ENCODE results near the gene ACP3.
"Not testable (repeated sequence)": the region's sequence is repeated elsewhere in the genome, so short reads cannot be mapped to it uniquely, and the experiment has no call there.

Gene ACP3

DNA sequence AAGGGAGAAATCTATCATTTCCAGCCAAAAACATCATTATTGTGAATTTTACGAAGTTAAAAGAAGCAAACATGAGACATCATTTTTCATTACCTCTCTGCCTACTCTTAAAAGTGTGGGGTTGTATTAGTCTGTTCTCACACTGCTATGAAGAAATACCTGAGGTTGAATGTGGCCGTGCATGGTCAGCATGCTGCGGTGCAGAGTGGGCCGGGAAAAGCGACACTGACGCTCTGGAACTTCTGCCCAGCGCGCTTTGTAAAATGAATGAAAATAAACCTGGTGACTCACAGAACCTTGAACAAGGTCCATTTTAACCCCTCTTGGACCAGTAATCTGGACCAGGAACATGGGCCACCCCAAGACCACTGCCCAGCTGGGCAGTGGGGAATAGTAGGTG, 69.1 kb downstream of the ACP3 start:
- H3K27me3 ChIP-seq (ENCODE audit: control insufficient read depth in 1 of 2, insufficient read depth in 2 of 2, low read length in 2 of 2): peaks cover 0 to 2% of the 10 kb centered on the region in 2 donors

DNA sequence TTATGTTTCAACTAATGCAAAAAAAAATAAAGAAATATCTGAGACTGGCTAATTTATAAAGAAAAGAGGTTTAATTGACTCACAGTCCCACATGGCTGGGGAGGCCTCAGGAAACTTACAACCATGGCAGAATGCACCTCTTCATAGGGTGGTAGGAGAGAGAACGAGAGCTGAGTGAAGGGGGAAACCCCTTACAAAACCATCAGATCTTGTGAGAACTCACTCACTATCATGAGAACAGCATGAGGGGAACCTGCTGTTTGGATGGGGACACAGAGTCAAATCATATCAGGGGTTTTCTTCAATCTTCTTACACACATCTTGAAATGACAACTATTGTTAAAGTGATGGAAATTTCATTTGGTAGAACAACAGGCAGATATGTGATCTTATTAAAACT, 75.5 kb downstream of the ACP3 start:
- not testable (repeated sequence) for H3K27ac ChIP-seq (ENCODE audit: low read length); H3K36me3 ChIP-seq (ENCODE audit: control insufficient read depth in 2 of 2, insufficient read depth in 2 of 2, low read length in 2 of 2); H3K27me3 ChIP-seq (ENCODE audit: control insufficient read depth in 1 of 2, insufficient read depth in 2 of 2, low read length in 2 of 2); H3K4me3 ChIP-seq (ENCODE audit: low read length in 2 of 2); H3K9me3 ChIP-seq (ENCODE audit: control insufficient read depth in 2 of 2, low read length in 2 of 2); H3K4me1 ChIP-seq (ENCODE audit: control insufficient read depth, insufficient read depth, low read length); H3K9ac ChIP-seq (ENCODE audit: low read length in 2 of 2)

More for the DNA sequence above, 69.1 kb downstream of the ACP3 start:
- Histone ChIP-seq H3K36me3 (ENCODE audit: control insufficient read depth in 2 of 2, insufficient read depth in 2 of 2, low read length in 2 of 2) (no peaks in the 10 kb centered on the region), H3K4me3 (ENCODE audit: low read length in 2 of 2) (no peak overlapping the region), H3K27ac (ENCODE audit: low read length) (no peak overlapping the region), H3K9me3 (ENCODE audit: control insufficient read depth in 2 of 2, low read length in 2 of 2) (no peaks in the 10 kb centered on the region), H3K4me1 (ENCODE audit: control insufficient read depth, insufficient read depth, low read length) (no peaks in the 10 kb centered on the region), H3K9ac (ENCODE audit: low read length in 2 of 2) (no peak overlapping the region)

DNA sequence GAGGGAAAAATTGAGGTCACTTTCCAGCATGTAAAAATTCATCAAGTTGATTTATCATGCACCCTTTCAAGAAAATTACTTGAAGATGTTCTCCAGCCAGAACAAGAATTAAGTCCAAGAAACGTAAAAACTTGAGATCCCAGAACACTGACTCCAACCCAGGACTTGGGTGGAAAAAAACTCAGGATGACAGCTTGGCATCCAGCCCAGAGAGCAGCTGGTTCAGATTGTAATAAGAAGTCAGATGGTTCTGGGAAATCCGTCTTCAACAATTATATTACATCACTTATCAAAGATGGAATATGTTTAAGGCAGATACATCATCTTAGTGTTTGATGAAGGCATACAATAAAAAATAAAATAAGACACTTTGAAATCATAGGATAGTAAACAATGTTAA, 77.1 kb downstream of the ACP3 start:
- Histone ChIP-seq H3K27me3 (ENCODE audit: control insufficient read depth in 1 of 2, insufficient read depth in 2 of 2, low read length in 2 of 2) (no peaks in the 10 kb centered on the region), H3K9me3 (ENCODE audit: control insufficient read depth in 2 of 2, low read length in 2 of 2) (no peaks in the 10 kb centered on the region), H3K36me3 (ENCODE audit: control insufficient read depth in 2 of 2, insufficient read depth in 2 of 2, low read length in 2 of 2) (no peaks in the 10 kb centered on the region), H3K9ac (ENCODE audit: low read length in 2 of 2) (no peak overlapping the region), H3K27ac (ENCODE audit: low read length) (no peak overlapping the region), H3K4me3 (ENCODE audit: low read length in 2 of 2) (no peak overlapping the region), H3K4me1 (ENCODE audit: control insufficient read depth, insufficient read depth, low read length) (no peaks in the 10 kb centered on the region)

DNA sequence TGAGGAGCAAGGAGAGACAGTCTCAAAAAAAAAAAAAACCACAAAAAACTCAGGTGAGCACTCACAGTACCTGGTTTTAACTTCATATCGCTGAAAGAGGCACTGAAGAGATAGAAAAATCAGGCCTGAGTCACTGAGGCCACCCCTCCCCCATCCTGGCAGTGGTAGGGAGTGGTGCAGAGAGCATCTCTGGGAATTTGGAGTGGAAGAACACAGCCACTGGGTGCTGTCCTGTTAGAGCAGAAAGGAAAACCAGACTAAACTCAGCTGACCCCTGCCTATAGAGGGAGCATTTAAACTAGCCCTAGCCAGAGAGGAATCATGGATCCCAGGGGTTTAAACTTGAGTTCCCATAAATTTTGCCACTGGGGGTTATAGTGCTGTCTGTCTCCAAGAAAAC, 77.9 kb downstream of the ACP3 start:
- no peaks in the 10 kb centered on the region for H3K4me1 ChIP-seq (ENCODE audit: control insufficient read depth, insufficient read depth, low read length)
- no peaks in the 10 kb centered on the region for H3K27me3 ChIP-seq (ENCODE audit: control insufficient read depth in 1 of 2, insufficient read depth in 2 of 2, low read length in 2 of 2)

DNA sequence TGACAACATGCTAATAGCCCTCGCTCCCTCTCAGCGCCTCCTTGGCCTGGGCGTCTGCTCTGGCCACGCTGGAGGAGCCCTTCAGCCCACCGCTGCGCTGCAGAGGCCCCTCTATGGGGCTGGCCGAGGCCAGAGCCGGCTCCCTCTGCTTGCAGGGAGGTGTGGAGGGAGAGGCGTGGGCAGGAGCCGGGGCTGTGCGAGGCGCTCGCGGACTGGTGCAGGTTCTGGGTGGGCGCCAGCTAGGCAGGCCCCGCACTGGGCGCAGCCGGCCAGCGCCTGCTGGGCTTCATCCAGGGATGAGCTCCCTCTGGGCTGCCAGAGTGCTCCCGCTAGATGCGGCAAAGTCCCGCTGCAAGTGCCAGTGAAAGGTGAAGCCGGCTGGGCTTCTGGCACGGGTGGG, 79.0 kb downstream of the ACP3 start:
- no peak overlapping the region for H3K4me3 ChIP-seq (ENCODE audit: low read length in 2 of 2)
- H3K4me1 ChIP-seq (ENCODE audit: control insufficient read depth, insufficient read depth, low read length): no peaks in the 10 kb centered on the region
- no peak overlapping the region for H3K9ac ChIP-seq (ENCODE audit: low read length in 2 of 2)
- H3K36me3 ChIP-seq (ENCODE audit: control insufficient read depth in 2 of 2, insufficient read depth in 2 of 2, low read length in 2 of 2): no peaks in the 10 kb centered on the region
- no peaks in the 10 kb centered on the region for H3K27me3 ChIP-seq (ENCODE audit: control insufficient read depth in 1 of 2, insufficient read depth in 2 of 2, low read length in 2 of 2)
- H3K9me3 ChIP-seq (ENCODE audit: control insufficient read depth in 2 of 2, low read length in 2 of 2): no peaks in the 10 kb centered on the region
- H3K27ac ChIP-seq (ENCODE audit: low read length): no peak overlapping the region

More for the DNA sequence above, 77.9 kb downstream of the ACP3 start:
- Histone ChIP-seq H3K9me3 (ENCODE audit: control insufficient read depth in 2 of 2, low read length in 2 of 2) (no peaks in the 10 kb centered on the region), H3K36me3 (ENCODE audit: control insufficient read depth in 2 of 2, insufficient read depth in 2 of 2, low read length in 2 of 2) (no peaks in the 10 kb centered on the region), H3K4me3 (ENCODE audit: low read length in 2 of 2) (no peak overlapping the region), H3K9ac (ENCODE audit: low read length in 2 of 2) (no peak overlapping the region), H3K27ac (ENCODE audit: low read length) (no peak overlapping the region)

DNA sequence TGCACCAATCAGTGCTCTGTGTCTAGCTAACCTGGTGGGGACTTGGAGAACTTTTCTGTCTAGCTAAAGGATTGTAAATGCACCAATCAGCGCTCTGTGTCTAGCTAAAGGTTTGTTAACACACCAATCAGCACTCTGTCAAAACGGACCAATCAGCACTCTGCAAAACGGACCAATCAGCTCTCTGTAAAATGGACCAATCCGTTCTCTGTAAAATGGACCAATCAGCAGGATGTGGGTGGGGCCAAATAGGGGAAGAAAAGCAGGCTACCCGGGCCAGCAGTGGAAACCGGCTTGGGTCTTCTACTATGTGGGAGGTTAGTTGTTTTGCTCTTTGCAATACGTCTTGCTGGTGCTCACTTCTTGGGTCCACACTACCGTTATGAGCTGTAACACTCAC, 79.6 kb downstream of the ACP3 start:
- H3K9ac ChIP-seq (ENCODE audit: low read length in 2 of 2); H3K36me3 ChIP-seq (ENCODE audit: control insufficient read depth in 2 of 2, insufficient read depth in 2 of 2, low read length in 2 of 2); H3K27me3 ChIP-seq (ENCODE audit: control insufficient read depth in 1 of 2, insufficient read depth in 2 of 2, low read length in 2 of 2); H3K9me3 ChIP-seq (ENCODE audit: control insufficient read depth in 2 of 2, low read length in 2 of 2); H3K4me1 ChIP-seq (ENCODE audit: control insufficient read depth, insufficient read depth, low read length); H3K4me3 ChIP-seq (ENCODE audit: low read length in 2 of 2); H3K27ac ChIP-seq (ENCODE audit: low read length): not testable (repeated sequence)

DNA sequence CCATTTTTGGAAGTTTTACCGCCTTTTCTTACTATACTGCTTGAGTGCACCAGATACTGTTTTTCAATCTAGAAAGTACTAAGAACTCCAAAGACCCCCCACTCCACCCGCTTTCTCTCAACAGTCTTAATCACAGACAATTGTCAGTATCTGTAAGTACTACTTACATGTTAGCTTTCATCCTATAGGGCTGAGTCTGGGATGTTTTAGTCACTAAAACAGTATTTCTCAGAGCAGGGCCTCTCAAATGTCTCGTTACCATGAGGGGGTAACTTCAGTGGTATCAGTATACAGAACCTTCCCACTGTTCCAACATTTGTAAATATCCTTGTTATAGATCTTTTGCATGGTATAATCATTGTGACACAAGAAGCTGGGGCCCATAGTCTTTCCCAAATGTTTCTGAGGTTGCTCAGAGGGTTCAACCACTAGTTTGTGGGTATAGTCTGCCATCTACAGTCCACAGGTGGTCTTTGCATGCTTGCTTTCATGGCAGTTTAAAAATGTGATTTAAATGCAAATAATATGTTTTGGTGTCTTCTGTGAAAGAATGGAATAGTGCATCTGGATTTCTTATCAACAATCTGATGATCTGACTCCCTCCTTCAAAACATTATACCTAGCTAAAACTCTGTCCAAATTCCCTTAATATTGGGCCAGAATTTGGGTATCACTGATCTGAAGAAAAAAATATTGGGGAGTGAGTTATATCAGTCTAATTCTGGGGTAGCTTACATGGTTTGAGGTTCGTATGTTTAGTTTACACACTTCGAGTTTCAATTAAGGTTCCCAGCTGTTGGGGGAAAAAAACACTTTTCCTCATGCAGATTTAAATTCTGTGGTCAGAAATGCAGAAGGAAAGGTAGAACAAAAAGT, 82.1 kb downstream of the ACP3 start:
- H3K36me3 ChIP-seq (ENCODE audit: control insufficient read depth in 2 of 2, insufficient read depth in 2 of 2, low read length in 2 of 2): no peaks in the 10 kb centered on the region
- H3K4me1 ChIP-seq (ENCODE audit: control insufficient read depth, insufficient read depth, low read length): no peaks in the 10 kb centered on the region
- no peaks in the 10 kb centered on the region for H3K9me3 ChIP-seq (ENCODE audit: control insufficient read depth in 2 of 2, low read length in 2 of 2)
- no peak overlapping the region for H3K27ac ChIP-seq (ENCODE audit: low read length)
- H3K27me3 ChIP-seq (ENCODE audit: control insufficient read depth in 1 of 2, insufficient read depth in 2 of 2, low read length in 2 of 2): no peaks in the 10 kb centered on the region
- H3K4me3 ChIP-seq (ENCODE audit: low read length in 2 of 2): no peak overlapping the region
- no peak overlapping the region for H3K9ac ChIP-seq (ENCODE audit: low read length in 2 of 2)

DNA sequence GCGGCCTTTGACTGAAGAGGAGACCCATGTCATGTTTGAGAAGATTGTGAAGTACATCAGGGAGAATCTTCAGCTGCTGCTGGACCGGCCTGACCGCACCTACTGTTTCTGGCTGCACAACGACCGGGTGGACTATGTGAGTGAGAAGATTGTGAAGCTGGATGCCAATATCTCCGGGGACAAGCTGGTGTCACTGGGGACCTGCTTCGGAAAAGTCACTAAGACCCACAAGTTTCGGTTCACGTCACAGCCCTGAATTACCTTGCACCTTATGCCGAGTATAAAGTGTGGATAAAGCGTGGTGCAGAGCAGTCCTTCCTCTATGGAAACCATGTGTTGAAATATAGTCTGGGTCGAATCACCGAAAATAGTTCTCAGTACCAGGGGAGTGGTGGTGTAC, 84.0 kb downstream of the ACP3 start:
- Histone ChIP-seq H3K9ac (ENCODE audit: low read length in 2 of 2) (no peak overlapping the region), H3K4me1 (ENCODE audit: control insufficient read depth, insufficient read depth, low read length) (no peaks in the 10 kb centered on the region), H3K4me3 (ENCODE audit: low read length in 2 of 2) (no peak overlapping the region), H3K9me3 (ENCODE audit: control insufficient read depth in 2 of 2, low read length in 2 of 2) (no peaks in the 10 kb centered on the region), H3K27me3 (ENCODE audit: control insufficient read depth in 1 of 2, insufficient read depth in 2 of 2, low read length in 2 of 2) (no peaks in the 10 kb centered on the region), H3K27ac (ENCODE audit: low read length) (no peak overlapping the region), H3K36me3 (ENCODE audit: control insufficient read depth in 2 of 2, insufficient read depth in 2 of 2, low read length in 2 of 2) (no peaks in the 10 kb centered on the region)

DNA sequence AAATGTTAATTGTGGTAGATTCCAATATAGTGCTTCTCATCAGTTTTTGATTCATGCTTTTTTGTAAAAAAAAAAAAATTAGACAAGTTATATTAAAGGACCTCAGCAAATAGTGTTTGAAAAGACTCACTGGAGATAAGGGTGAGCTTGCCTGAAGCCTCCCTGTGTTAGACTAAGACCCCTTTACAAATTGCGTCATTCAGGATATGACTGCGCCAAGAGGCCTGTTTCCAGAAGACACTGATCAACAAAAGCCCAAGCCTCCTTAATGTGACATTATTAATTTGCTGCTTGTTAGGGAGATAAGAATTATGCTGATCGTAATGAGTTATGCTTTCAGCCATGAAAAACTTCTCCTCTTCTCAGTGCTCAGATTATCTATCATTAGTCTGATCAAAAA, 87.1 kb downstream of the ACP3 start:
- Histone ChIP-seq H3K36me3 (ENCODE audit: control insufficient read depth in 2 of 2, insufficient read depth in 2 of 2, low read length in 2 of 2) (no peaks in the 10 kb centered on the region), H3K4me3 (ENCODE audit: low read length in 2 of 2) (no peak overlapping the region), H3K4me1 (ENCODE audit: control insufficient read depth, insufficient read depth, low read length) (no peaks in the 10 kb centered on the region), H3K27me3 (ENCODE audit: control insufficient read depth in 1 of 2, insufficient read depth in 2 of 2, low read length in 2 of 2) (no peaks in the 10 kb centered on the region), H3K9ac (ENCODE audit: low read length in 2 of 2) (no peak overlapping the region), H3K27ac (ENCODE audit: low read length) (no peak overlapping the region), H3K9me3 (ENCODE audit: control insufficient read depth in 2 of 2, low read length in 2 of 2) (no peaks in the 10 kb centered on the region)

DNA sequence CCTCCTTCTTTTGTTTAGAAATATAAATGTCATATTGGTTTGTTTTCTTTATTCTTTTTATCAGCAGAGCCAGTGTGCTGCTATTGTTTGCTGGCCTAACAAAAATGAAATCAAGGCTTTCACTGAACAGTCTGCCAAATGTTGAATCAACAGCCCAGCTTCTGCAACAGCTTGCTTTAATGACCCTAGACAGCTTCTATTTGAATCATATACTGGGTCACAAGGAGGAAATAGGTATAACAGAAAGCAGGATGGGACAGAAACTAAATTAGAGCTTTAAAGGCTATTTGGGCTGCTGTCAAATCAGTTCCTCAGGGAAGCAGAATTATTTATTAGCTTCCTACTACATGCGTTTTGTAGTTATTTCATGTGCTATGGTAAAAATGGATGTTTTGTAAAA, 88.0 kb downstream of the ACP3 start:
- H3K27ac ChIP-seq (ENCODE audit: low read length): no peak overlapping the region

DNA sequence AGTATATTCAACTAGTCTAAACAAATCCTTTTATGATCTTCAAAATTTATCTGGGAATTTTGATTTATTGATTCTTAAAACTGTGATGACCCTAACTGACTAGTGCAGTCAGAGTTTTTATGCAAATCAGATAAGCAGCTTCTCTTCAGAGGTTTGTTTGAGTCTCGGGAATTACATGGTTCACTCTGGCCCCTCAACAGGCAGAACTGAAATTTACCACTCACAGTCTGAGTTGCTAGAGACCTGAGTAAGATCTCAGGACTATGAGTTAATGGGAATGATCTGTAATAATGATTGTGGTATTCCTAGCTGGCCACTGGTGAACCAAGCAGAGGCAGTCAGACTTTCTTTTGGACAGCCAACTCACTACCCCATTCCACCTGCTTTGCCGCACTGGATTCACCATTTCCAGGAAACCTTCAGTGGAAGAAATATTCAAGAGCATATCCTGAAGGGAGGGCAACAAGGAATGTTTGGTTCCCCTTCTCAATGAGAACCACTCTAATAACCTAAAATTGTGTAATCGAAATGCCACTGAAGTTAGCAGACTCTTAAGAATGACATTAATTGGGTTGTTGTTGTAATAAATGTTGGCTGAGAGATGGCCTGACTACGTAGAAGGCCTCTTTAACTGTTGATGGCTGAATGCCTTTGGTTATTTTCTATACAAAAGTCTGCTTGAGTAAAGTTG, 88.5 kb downstream of the ACP3 start:
- no peaks in the 10 kb centered on the region for H3K9me3 ChIP-seq (ENCODE audit: control insufficient read depth in 2 of 2, low read length in 2 of 2)
- H3K9ac ChIP-seq (ENCODE audit: low read length in 2 of 2): no peak overlapping the region
- no peak overlapping the region for H3K4me3 ChIP-seq (ENCODE audit: low read length in 2 of 2)
- no peak overlapping the region for H3K27ac ChIP-seq (ENCODE audit: low read length)
- H3K4me1 ChIP-seq (ENCODE audit: control insufficient read depth, insufficient read depth, low read length): no peaks in the 10 kb centered on the region
- H3K36me3 ChIP-seq (ENCODE audit: control insufficient read depth in 2 of 2, insufficient read depth in 2 of 2, low read length in 2 of 2): no peaks in the 10 kb centered on the region
- no peaks in the 10 kb centered on the region for H3K27me3 ChIP-seq (ENCODE audit: control insufficient read depth in 1 of 2, insufficient read depth in 2 of 2, low read length in 2 of 2)

More for the DNA sequence above, 88.0 kb downstream of the ACP3 start:
- Histone ChIP-seq H3K36me3 (ENCODE audit: control insufficient read depth in 2 of 2, insufficient read depth in 2 of 2, low read length in 2 of 2) (no peaks in the 10 kb centered on the region), H3K4me1 (ENCODE audit: control insufficient read depth, insufficient read depth, low read length) (no peaks in the 10 kb centered on the region), H3K9ac (ENCODE audit: low read length in 2 of 2) (no peak overlapping the region), H3K4me3 (ENCODE audit: low read length in 2 of 2) (no peak overlapping the region), H3K9me3 (ENCODE audit: control insufficient read depth in 2 of 2, low read length in 2 of 2) (no peaks in the 10 kb centered on the region), H3K27me3 (ENCODE audit: control insufficient read depth in 1 of 2, insufficient read depth in 2 of 2, low read length in 2 of 2) (no peaks in the 10 kb centered on the region)
